Heart right ventricle (tissue), 16 donors: Measurements from ENCODE around the gene ADARB1. TPM values are rescaled to one million over a fixed set of nuclear protein-coding genes. Genes with fewer than 3 reads are reported as not detected.

Source experiments
- ATAC-seq, 8 donors: fragments of 200-7000 bp; cut with Tn5 transposase; one replicate each; pipeline ENCODE4 v1.9.1; 2020; ENCODE audit warnings: mild to moderate bottlenecking in 8 of 8, moderate library complexity in 8 of 8, moderate number of reproducible peaks in 1 of 8
- DNase-seq, 2 donors: peaks; one replicate each; pipeline ENCODE4 v3.0.0-alpha.2; 2020
- H3K27ac ChIP-seq, 10 donors: fragments of 200-600 bp; sonication (generic) in 2 of 10; one replicate each; pipeline versions ENCODE4 v1.5.0 to v1.8.0; 2020 to 2022; ENCODE audit warnings: mild to moderate bottlenecking in 3 of 10
- H3K27me3 ChIP-seq, 7 donors: fragments of 200-600 bp; one replicate each; pipeline ENCODE4 v1.8.0; 2021 to 2022; ENCODE audit warnings: mild to moderate bottlenecking in 2 of 7
- H3K36me3 ChIP-seq, 9 donors: fragments of 200-600 bp; sonication (generic) in 1 of 9; one replicate each; pipeline versions ENCODE4 v1.5.0 to v1.8.0; 2020 to 2022; ENCODE audit warnings: mild to moderate bottlenecking in 2 of 9
- H3K4me1 ChIP-seq, 9 donors: fragments of 200-600 bp; sonication (generic) in 1 of 9; one replicate each; pipeline versions ENCODE4 v1.5.0 to v1.8.0; 2020 to 2022; ENCODE audit warnings: mild to moderate bottlenecking in 4 of 9
- H3K4me3 ChIP-seq, 10 donors: fragments of 200-600 bp; sonication (generic) in 2 of 10; one replicate each; pipeline versions ENCODE4 v1.5.0 to v1.8.0; 2020 to 2022; ENCODE audit warnings: mild to moderate bottlenecking in 7 of 10, moderate library complexity in 2 of 10
- H3K9me3 ChIP-seq, 11 donors: fragments of 200-600 bp in 10 of 11; sonication (generic) in 2 of 11; one replicate each; pipeline versions ENCODE4 v1.5.0 to v1.8.0; 2013 to 2022; ENCODE audit warnings: mild to moderate bottlenecking in 2 of 11, control low read depth in 1 of 11, moderate library complexity in 1 of 11
- CTCF ChIP-seq, 9 donors: fragments of 200-600 bp; sonication (generic) in 2 of 9; IDR thresholded peaks; one replicate each; pipeline versions ENCODE4 v1.5.0 to v1.8.0; 2021 to 2022; ENCODE audit warnings: antibody characterized with exemption in 9 of 9, mild to moderate bottlenecking in 5 of 9, moderate library complexity in 1 of 9
- WGBS, 2 donors: extraction: QIAGEN DNeasy Blood & Tissue Kit; methylation state at CpG; one replicate each; pipeline ENCODE4 v1.1.7; 2013; ENCODE audit warnings: inconsistent platforms in 1 of 2; 5-methylcytosine and 5-hydroxymethylcytosine counted together
- intact Hi-C, 10 donors: fragments of 100-400 bp; cut with DNase I; formaldehyde crosslinking; loops; one replicate each; pipeline versions ENCODE4 v1.11.1 to v1.14.2; 2022
- polyA plus RNA-seq, 2 donors: library from polyadenylated mRNA; stranded (reverse); fragments of 200-250 nt; gene quantifications; one replicate each; pipeline ENCODE4 v1.2.3, GENCODE V29; 2013
- total RNA-seq, 10 donors: library from RNA; stranded (reverse); fragmentation: NEBNext Ultra II Directional in 3 of 10; extraction: Animal tissue kit (Norgen Biotek cat#: 25700) in 3 of 10; gene quantifications; one replicate each; pipeline versions ENCODE4 v1.2.1 to v1.2.4, GENCODE V29; 2021 to 2023
- donor health status: Arrhythmogenic right ventricular cardiomyopathy.
- donor health status: ischemic (EF 13 %, LVEDD 7.1; RV severe dilation, severe dysfunction).
- donor health status: healthy with polysubstance abuse.
- donor health status: DM: no; HTN: yes; CAD: no.
- donor health status: DM: no; HTN: no; CAD: no.
- donor health status: ischemic (EF 25% LVEDD 6.9; RV normal size, moderate dysfunction).
- donor health status: ischemic (EF 25% LVEDD 5.7; RV mildly dilated, moderate dysfunction).
- donor health status: healthy.
- donor health status: DM: yes; HTN: yes; CAD: no.
- donor health status: Ischemic cardiomyopathy.
- donor health status: ischemic (EF 35%, LVEDD 5.7; RV mildly dilated, moderate dysfunction).
- donor health status: nonischemic (EF 11% LVEDD 7.7; RV severe dilation, severe dysfunction).
- donor health status: DM: yes; HTN: yes; CAD: no.
- donor health status: PGD.
- donor health status: ischemic (EF 29% LVEDD 5.4; RV normal size, mild dysfunction).
- donor health status: nonischemic (EF 23%, LVEDD 6.1; RV moderate dilation, normal function).

Gene ADARB1
- total and polyA plus RNA-seq, 12 donors = 7.4 to 21.2 (median 13.5) TPM

GRCh38 chr21:45146306-45146705 lies 71.9 kb downstream of the ADARB1 start:
- H3K4me3 ChIP-seq = no peak overlapping the region
- no peak for DNase-seq
- no peaks in the 10 kb centered on the region for H3K27me3 ChIP-seq
- peaks cover 0 to 21% (median 5%) of the 10 kb centered on the region in 9 donors for H3K4me1 ChIP-seq
- no peak overlapping the region for H3K27ac ChIP-seq
- H3K9me3 ChIP-seq = no peaks in the 10 kb centered on the region
- intact Hi-C loops = loop anchor here in 6 of 10 donors (5.0 to 10.0 kb wide), 4 partner anchors 128 to 298 kb away; partner anchors contain the start of gene POFUT2 (in 2 of the 6)
- 52 to 55% methylated on average over 8 of the region's 8 CpGs for WGBS, 2 donors
- peaks cover 0 to 47% (median 0%) of the 10 kb centered on the region in 9 donors for H3K36me3 ChIP-seq
- TF ChIP-seq CTCF (IDR thresholded peaks at IDR 0.05) = no peak
- peak in 1 of 8 donors; percentile 39 for ATAC-seq

DNA sequence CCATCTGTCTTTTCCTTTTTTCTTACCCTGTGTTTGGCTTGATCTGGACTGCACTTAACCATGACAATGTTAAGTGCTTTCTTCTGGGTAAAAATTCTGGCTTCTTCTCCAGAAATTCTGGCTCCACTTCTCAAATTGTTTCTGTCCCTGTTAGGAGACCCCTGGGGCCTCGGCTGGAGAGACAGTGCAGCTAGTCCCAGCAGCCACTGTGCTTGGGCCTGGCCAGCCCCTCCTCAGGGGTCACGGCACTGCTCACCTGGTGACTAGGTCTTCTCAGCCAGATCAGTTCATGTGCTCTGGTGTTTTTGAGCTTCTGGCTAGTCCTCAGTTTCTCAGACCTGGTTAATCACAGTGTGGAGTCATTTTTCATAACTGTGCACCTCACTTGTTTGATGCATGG lies 72.4 kb downstream of the ADARB1 start:
- intact Hi-C loops = loop anchor here in 6 of 10 donors (5.0 to 10.0 kb wide), 4 partner anchors 128 to 298 kb away; partner anchors contain the start of gene POFUT2 (in 2 of the 6)
- Histone ChIP-seq H3K4me1 (peaks cover 0 to 24% (median 5%) of the 10 kb centered on the region in 9 donors), H3K4me3 (no peak overlapping the region), H3K36me3 (peaks cover 0 to 51% (median 0%) of the 10 kb centered on the region in 9 donors), H3K27me3 (no peaks in the 10 kb centered on the region), H3K27ac (no peak overlapping the region), H3K9me3 (no peaks in the 10 kb centered on the region)
- 65 to 69% methylated on average over 2 of the region's 2 CpGs for WGBS, 2 donors
- ATAC-seq (no peak), DNase-seq (no peak)
- no peak for TF ChIP-seq CTCF (IDR thresholded peaks at IDR 0.05)

DNA sequence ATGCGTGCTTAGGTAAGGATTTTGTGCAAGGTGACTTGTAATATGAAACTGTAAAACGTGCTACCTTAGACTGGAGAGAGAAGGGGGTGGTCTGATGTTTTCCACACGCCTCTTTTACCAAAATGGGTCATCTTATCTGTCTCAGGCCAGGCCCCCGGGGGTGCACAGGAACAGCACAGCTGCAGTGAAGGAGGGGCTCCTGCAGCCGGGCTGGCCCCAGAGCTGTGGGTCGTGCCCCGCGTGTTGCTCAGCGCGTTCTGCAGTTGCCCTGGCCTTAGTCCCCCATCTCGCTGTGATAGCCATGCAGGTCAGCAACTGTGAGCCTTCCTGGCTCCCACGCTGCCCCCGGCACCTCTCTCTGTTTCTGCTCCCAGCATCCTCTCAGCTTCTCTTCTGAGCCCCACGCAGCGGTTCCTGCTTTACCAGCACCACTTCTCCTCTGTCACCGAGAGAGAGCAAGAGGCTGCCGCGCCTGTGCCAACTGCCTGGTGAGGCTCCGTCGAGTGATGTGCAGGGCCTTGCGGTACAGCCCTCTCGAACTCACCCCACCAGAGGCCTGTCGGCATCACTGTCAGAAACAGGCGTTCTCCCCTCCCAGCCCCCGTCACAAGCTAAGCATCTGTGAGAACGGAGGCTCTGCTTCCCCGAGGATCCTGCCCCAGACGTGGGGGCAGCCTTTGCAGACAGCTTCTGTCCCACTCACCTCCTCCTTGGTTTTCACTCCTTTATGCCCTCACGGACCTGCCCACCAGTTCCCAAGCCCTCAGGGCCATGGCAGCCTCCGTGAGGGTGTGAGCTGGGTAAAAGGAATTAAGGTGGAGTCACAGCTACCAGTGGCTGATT lies 73.3 kb downstream of the ADARB1 start:
- intact Hi-C loops = loop anchor here in 6 of 10 donors (5.0 to 10.0 kb wide), 4 partner anchors 127 to 297 kb away; partner anchors contain the start of gene POFUT2 (in 2 of the 6)
- no peaks in the 10 kb centered on the region for H3K9me3 ChIP-seq
- ATAC-seq (no peak), DNase-seq (no peak)
- H3K27me3 ChIP-seq = no peaks in the 10 kb centered on the region
- H3K4me3 ChIP-seq = no peak overlapping the region
- WGBS, 2 donors = 86 to 87% methylated on average over 30 of the region's 30 CpGs
- TF ChIP-seq CTCF (IDR thresholded peaks at IDR 0.05) = no peak
- peaks cover 0 to 19% (median 2%) of the 10 kb centered on the region in 9 donors for H3K4me1 ChIP-seq
- no peak overlapping the region for H3K27ac ChIP-seq
- H3K36me3 ChIP-seq = peaks cover 0 to 58% (median 0%) of the 10 kb centered on the region in 9 donors

DNA sequence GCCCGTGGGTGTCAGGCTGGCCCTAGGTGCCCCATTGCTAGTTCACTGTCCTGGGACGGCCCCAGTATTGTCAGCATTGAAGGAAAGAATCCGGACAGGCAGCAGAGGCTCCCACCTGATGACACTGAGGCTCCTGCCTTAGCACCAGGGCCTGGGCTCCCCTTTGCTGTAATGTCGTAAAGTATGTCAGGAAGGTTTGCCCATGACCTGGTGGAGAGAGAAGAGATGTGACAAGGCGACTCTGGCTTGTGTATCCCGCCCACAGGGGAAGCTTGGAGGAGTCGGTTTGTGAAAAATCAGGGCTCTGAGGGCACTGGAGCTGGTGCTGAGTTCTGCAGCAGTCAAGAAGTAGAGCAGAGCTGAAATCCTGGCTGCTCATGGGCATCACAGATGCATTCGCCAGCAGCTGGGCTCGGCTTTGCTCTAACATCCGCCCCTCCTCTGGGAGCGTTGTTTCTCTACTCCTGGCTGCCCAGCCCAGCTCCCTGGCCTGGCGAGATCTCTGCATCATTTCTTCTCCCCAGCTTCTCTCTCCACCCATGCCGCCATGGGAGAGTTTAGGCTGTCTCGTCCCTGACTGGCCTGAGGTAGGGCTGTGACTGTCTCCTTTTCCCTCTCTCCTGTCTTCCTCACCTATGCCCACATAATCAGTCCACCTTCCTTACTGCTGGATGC lies 74.1 kb downstream of the ADARB1 start:
- peaks cover 0 to 58% (median 0%) of the 10 kb centered on the region in 9 donors for H3K36me3 ChIP-seq
- DNase-seq (no peak), ATAC-seq (no peak)

More for the DNA sequence above, 74.1 kb downstream of the ADARB1 start:
- Histone ChIP-seq H3K27ac (no peak overlapping the region), H3K9me3 (no peaks in the 10 kb centered on the region), H3K27me3 (no peaks in the 10 kb centered on the region), H3K4me3 (no peak overlapping the region), H3K4me1 (peaks cover 0 to 25% (median under 1%) of the 10 kb centered on the region in 9 donors)
- no peak for TF ChIP-seq CTCF (IDR thresholded peaks at IDR 0.05)
- intact Hi-C loops = loop anchor here in 6 of 10 donors (5.0 to 10.0 kb wide), 4 partner anchors 126 to 296 kb away; partner anchors contain the start of gene POFUT2 (in 2 of the 6)
- WGBS, 2 donors = 93 to 96% methylated on average over 14 of the region's 14 CpGs
